K562 (cell line): ENCODE measurements around the gene SLC23A2. TPM values are rescaled to one million over a fixed set of nuclear protein-coding genes. Genes with fewer than 3 reads are reported as not detected.
"Not testable (repeated sequence)": the region's sequence is repeated elsewhere in the genome, so short reads cannot be mapped to it uniquely, and the experiment has no call there.

ENCODE experiments used
- ATAC-seq: fragments of 200-7000 bp; cut with Tn5 transposase; 3 replicates; pipeline ENCODE4 v1.9.1; 2020; ENCODE audit warnings: moderate library complexity
- BruUV-seq: library from RNA; stranded (reverse); fragments of 400-500 nt; replicated peaks from 2 replicates; lab custom pipeline; 2021; lab: Mats Ljungman, UMichigan
- CTCF ChIA-PET: fragments of 300-600 bp; formaldehyde crosslinking; extraction: SDS; loops from one replicate; lab custom pipeline; 2021; ENCODE audit warnings: low intra/inter-chr PET ratio; lab: Yijun Ruan, JAX
- POLR2A ChIA-PET: fragments of 300-600, 350-650 bp; sonication (Branson Sonifier 250); formaldehyde crosslinking; extraction: SDS; loops from one replicate; lab custom pipeline; 2021; ENCODE audit warnings: antibody characterized with exemption, inconsistent platforms; lab: Yijun Ruan, JAX
- DNase-seq, 4 experiments: peaks; one replicate each; pipeline versions ENCODE4 v3.0.0 to v3.0.0-alpha.2; 2011 to 2018; ENCODE audit warnings: low spot score in 3 of 4, mixed read lengths in 3 of 4; ENCODE audit errors: extremely low read depth in 1 of 4
- FAIRE-seq: peaks from 2 replicates; lab custom pipeline; 2011; peaks lifted over from hg19 to GRCh38; lab: Jason Lieb, UNC
- H2AFZ ChIP-seq: 2 replicates; pipeline ENCODE4 v1.6.0; 2011; ENCODE audit warnings: low read depth, low read length, control low read depth, inconsistent platforms
- H3K27ac ChIP-seq: fragments of 200-600 bp; 3 replicates; pipeline ENCODE4 v1.8.0; 2011; ENCODE audit warnings: low read depth, mild to moderate bottlenecking, control low read depth, inconsistent platforms, low read length, moderate library complexity, mixed read lengths; ENCODE audit errors: extremely low read depth
- H3K27me3 ChIP-seq, 2 experiments: fragments of 300-600 bp in 1 of 2; 2 replicates in 1 of 2; 3 replicates in 1 of 2; pipeline versions ENCODE4 v1.6.0 to v1.8.0; 2011; ENCODE audit warnings: inconsistent platforms in 2 of 2, low read length in 2 of 2, mild to moderate bottlenecking in 1 of 2, mixed read lengths in 1 of 2, moderate library complexity in 1 of 2; ENCODE audit not compliant: control insufficient read depth in 2 of 2, insufficient read depth in 2 of 2
- H3K36me3 ChIP-seq: fragments of 300-600 bp; 3 replicates; pipeline ENCODE4 v1.8.0; 2011; ENCODE audit warnings: mild to moderate bottlenecking, low read length, inconsistent platforms; ENCODE audit not compliant: control insufficient read depth, insufficient read depth
- H3K4me1 ChIP-seq, 2 experiments: fragments of 200-600 bp in 1 of 2; replicated peaks in 1 of 2; 2 replicates in 1 of 2; 3 replicates in 1 of 2; pipeline versions ENCODE4 v1.5.1 to v1.8.0; 2011; ENCODE audit warnings: inconsistent platforms in 2 of 2, low read length in 2 of 2, mild to moderate bottlenecking in 1 of 2, mixed read lengths in 1 of 2, moderate library complexity in 1 of 2; ENCODE audit not compliant: control insufficient read depth in 2 of 2, insufficient read depth in 2 of 2
- H3K4me2 ChIP-seq: 2 replicates; pipeline ENCODE4 v1.6.1; 2011; ENCODE audit warnings: low read length, control low read depth, inconsistent platforms, mixed read lengths; ENCODE audit not compliant: insufficient read depth
- H3K4me3 ChIP-seq: fragments of 200-600 bp; sonication (generic), shearing (Covaris generic); 2 replicates; pipeline ENCODE4 v1.5.1; 2016; ENCODE audit warnings: control low read depth, inconsistent platforms
- H3K79me2 ChIP-seq: fragments of 200-600 bp; 3 replicates; pipeline ENCODE4 v1.8.0; 2011; ENCODE audit warnings: low read length, inconsistent platforms; ENCODE audit not compliant: control insufficient read depth, insufficient read depth
- H3K9ac ChIP-seq, 2 experiments: 2 replicates each; pipeline versions ENCODE4 v1.6.0 to v1.6.1; 2011; ENCODE audit warnings: low read depth in 2 of 2, low read length in 2 of 2, control low read depth in 1 of 2, inconsistent platforms in 1 of 2, mild to moderate bottlenecking in 1 of 2, mixed read lengths in 1 of 2; ENCODE audit not compliant: insufficient read depth in 1 of 2
- H3K9me1 ChIP-seq: one replicate; pipeline ENCODE4 v1.6.0; 2011; ENCODE audit warnings: inconsistent platforms, mild to moderate bottlenecking, low read length, moderate library complexity; ENCODE audit not compliant: control insufficient read depth, insufficient read depth
- H3K9me3 ChIP-seq: replicated peaks from 2 replicates; pipeline ENCODE4 v1.5.1; 2011; ENCODE audit warnings: low read depth, low read length, inconsistent platforms; ENCODE audit not compliant: control insufficient read depth, insufficient read depth
- H4K20me1 ChIP-seq: replicated peaks from 2 replicates; pipeline ENCODE4 v1.6.1; 2011; ENCODE audit warnings: low read length, inconsistent platforms, mixed read lengths; ENCODE audit not compliant: control insufficient read depth, insufficient read depth
- CEBPB ChIP-seq: fragments of 450-650 bp; IDR thresholded peaks from 2 replicates; pipeline ENCODE4 v1.6.1; 2016; ENCODE audit warnings: missing genetic modification characterization, missing compliant biosample characterization
- SMAD2 ChIP-seq: fragments of 150-350 bp; IDR thresholded peaks from 2 replicates; pipeline ENCODE4 v1.6.1; 2014; ENCODE audit warnings: low read depth, mild to moderate bottlenecking, low read length
- ZSCAN32 ChIP-seq: fragments of 450-650 bp; formaldehyde crosslinking; IDR thresholded peaks from 2 replicates; pipeline ENCODE4 v1.4.0; 2020; ENCODE audit warnings: mild to moderate bottlenecking, moderate library complexity
- WGBS: fragments of 100-300 bp; shearing (Covaris generic); methylation state at CpG from one replicate; pipeline ENCODE4 v1.1.6; 2016; ENCODE audit warnings: low coverage, mixed read lengths; ENCODE audit not compliant: insufficient coverage; ENCODE audit errors: missing lambda C conversion rate; 5-methylcytosine and 5-hydroxymethylcytosine counted together
- in situ Hi-C: fragments of 300-500 bp; cut with MboI; formaldehyde crosslinking; loops from 4 replicates; pipeline ENCODE4 v1.15.0; 2018; ENCODE audit warnings: inconsistent platforms, mixed read lengths
- intact Hi-C: fragments of 100-400 bp; cut with micrococcal nuclease; formaldehyde crosslinking; loops from 2 replicates; pipeline ENCODE4 v1.14.2; 2022
- polyA plus RNA-seq, 8 experiments: library from polyadenylated mRNA; depleted of rRNA in 4 of 8; stranded (reverse) in 5 of 8; unstranded in 3 of 8; fragments of >200 nt; fragmentation: Nextera tagmentation in 2 of 8; fragmentation: Illumina TruSeq in 1 of 8; extraction: Ambion mirVana in 2 of 8; extraction: Trizol in 1 of 8; gene quantifications; 2 replicates each; pipeline versions ENCODE4 v1.2.1 to v1.2.3, GENCODE V29; 2011 to 2014; ENCODE audit warnings: inconsistent platforms in 1 of 8, missing spikeins in 1 of 8
- total RNA-seq, 7 experiments: library from RNA; depleted of rRNA in 6 of 7; stranded (reverse); fragments of >200 nt in 6 of 7; fragmentation: Illumina TruSeq in 2 of 7; extraction: Trizol in 2 of 7; gene quantifications; 2 replicates each; pipeline versions ENCODE4 v1.2.1 to v1.2.3, GENCODE V29; 2011 to 2021; ENCODE audit warnings: low replicate concordance in 1 of 7

The SLC23A2 gene
- total and polyA plus RNA-seq, 9 of the 15 experiments (the other 6 are each of a cell fraction or from before 2014, with no cell fraction given), result 0.39 to 6.7 (median 3.2) TPM

DNA sequence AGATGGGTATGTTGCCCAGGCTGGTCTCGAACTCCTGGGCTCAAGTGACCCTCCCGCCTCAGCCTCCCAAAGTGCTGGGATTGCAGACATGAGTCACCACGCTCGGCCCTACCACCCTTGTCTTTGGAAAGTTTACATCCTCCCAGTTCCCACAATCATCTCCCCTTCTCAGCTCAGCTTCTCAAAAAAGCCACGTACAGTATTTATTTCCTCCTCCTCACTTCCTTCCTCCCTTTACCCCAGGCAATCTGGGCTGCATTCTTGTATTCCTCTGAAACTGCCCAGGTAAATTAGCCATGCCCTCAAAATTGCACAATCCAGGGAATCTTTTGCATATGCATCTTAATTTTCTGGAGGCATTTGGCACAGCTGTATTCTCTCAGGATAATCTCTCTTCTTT lies 7.4 kb upstream of the SLC23A2 start:
- no peak overlapping the region for H3K4me2 ChIP-seq
- no peaks in the 10 kb centered on the region for H3K9me3 ChIP-seq
- in situ Hi-C loops (no loop called here), intact Hi-C loops (no loop called here)
- BruUV-seq, result no TSS peak
- no peak overlapping the region for H3K27ac ChIP-seq
- WGBS, result 3% methylated on average over 5 of the region's 5 CpGs
- H3K4me3 ChIP-seq, result no peak overlapping the region
- H2AFZ ChIP-seq, result no peak overlapping the region
- POLR2A ChIA-PET, result no interaction called here
- CTCF ChIA-PET, result no interaction called here
- DNase-seq, result no peak
- TF ChIP-seq CEBPB (tag) (peak; percentile 28; the same call in 1 of the 2 replicates), ZSCAN32 (CRISPR knock-in tag) (no peak)
- no peak for FAIRE-seq
- H3K27me3 ChIP-seq, result peaks cover 0 to 9% of the 10 kb centered on the region in 2 experiments; a peak in 2 of 5 replicates
- H4K20me1 ChIP-seq, result no peaks in the 10 kb centered on the region
- H3K9me1 ChIP-seq, result no peaks in the 10 kb centered on the region
- no peak for ATAC-seq
- H3K4me1 ChIP-seq, result peaks cover 0 to 3% of the 10 kb centered on the region in 2 experiments; a peak in 2 of 5 replicates
- no peaks in the 10 kb centered on the region for H3K79me2 ChIP-seq
- H3K9ac ChIP-seq, result no peak overlapping the region
- H3K36me3 ChIP-seq, result no peaks in the 10 kb centered on the region

DNA sequence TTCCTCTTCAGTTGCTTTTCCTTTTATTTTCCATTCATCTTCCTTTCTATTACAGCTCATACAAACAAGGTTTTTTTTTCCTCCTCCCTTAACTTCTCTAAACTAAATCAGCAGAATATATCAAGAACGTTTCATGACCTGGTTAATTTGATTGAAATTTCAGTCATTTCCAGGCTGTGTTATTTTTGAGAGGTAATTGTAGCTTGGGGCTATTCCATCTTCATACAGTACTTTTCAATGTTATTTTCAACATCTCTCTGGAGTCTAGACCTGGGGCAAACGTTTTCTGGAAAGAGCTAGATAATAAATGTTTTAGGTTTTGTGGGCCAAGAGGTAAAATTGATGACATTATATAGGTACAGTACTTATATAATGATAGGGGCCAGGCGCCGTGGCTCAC lies 4.0 kb upstream of the SLC23A2 start:
- no TSS peak for BruUV-seq
- POLR2A ChIA-PET, result no interaction called here
- CTCF ChIA-PET, result no interaction called here
- Histone ChIP-seq H3K9ac (no peak overlapping the region), H4K20me1 (no peaks in the 10 kb centered on the region), H3K36me3 (no peaks in the 10 kb centered on the region), H3K4me2 (no peak overlapping the region), H3K27me3 (peaks cover 0 to 5% of the 10 kb centered on the region in 2 experiments; a peak in 1 of 5 replicates), H3K79me2 (peaks cover 4% of the 10 kb centered on the region; the same call in 1 of the 3 replicates), H3K27ac (no peak overlapping the region), H3K4me1 (peaks cover 0 to 11% of the 10 kb centered on the region in 2 experiments; a peak in 3 of 5 replicates), H2AFZ (no peak overlapping the region), H3K9me1 (no peaks in the 10 kb centered on the region), H3K4me3 (no peak overlapping the region), H3K9me3 (no peaks in the 10 kb centered on the region)
- intact Hi-C loops, result no loop called here
- WGBS, result 7% methylated on average over 4 of the region's 4 CpGs
- FAIRE-seq (no peak), ATAC-seq (no peak), DNase-seq (no peak)
- in situ Hi-C loops, result no loop called here
- no peak for TF ChIP-seq SMAD2

DNA sequence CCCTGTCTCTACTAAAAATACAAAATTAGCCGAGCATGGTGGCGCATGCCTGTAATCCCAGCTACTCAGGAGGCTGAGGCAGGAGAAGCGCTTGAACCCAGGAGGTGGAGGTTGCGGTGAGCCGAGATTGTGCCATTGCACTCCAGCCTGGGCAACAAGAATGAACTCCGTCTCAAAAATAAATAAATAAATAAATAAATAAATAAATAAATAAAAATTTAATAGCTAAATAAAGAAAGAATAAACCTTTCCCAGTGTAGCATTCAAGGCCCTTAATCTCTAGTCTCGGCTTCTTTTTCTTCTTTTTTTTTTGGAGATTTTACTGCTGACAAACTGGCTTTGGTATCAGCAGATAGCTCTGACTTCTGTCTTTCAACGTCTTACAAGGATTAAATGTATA lies 3.5 kb upstream of the SLC23A2 start:
- POLR2A ChIA-PET, H2AFZ ChIP-seq, DNase-seq, H3K9me1 ChIP-seq, H3K9me3 ChIP-seq, intact Hi-C loops, H4K20me1 ChIP-seq, H3K27ac ChIP-seq, H3K9ac ChIP-seq, H3K36me3 ChIP-seq, ATAC-seq, FAIRE-seq, H3K27me3 ChIP-seq, H3K4me2 ChIP-seq, in situ Hi-C loops, BruUV-seq, CTCF ChIA-PET, H3K79me2 ChIP-seq, H3K4me3 ChIP-seq: not testable (repeated sequence)
- 38% methylated on average over 3 of the region's 8 CpGs for WGBS
- peaks cover 0 to 11% of the 10 kb centered on the region in 2 experiments; a peak in 3 of 5 replicates for H3K4me1 ChIP-seq
